Measurements from ENCODE around the gene GRWD1. TPM values are rescaled to one million over a fixed set of nuclear protein-coding genes. Genes with fewer than 3 reads are reported as not detected.
A peak's percentile ranks its signal among the peaks of the same experiment; 100 is the strongest.

Gene GRWD1
- total and polyA plus RNA-seq, 2 of the 8 experiments (the other 6 are each of a cell fraction or from before 2014, with no cell fraction given): 36.9 to 61.9 TPM

GRCh38 chr19:48441360-48442050 is 4.3 kb upstream of the GRWD1 start:
- no peaks in the 10 kb centered on the region for H3K9me3 ChIP-seq (ENCODE audit: insufficient read depth in 2 of 2, low read depth in 1 of 2, low read length in 1 of 2)
- H4K91ac ChIP-seq (replicated peaks; ENCODE audit: insufficient read length, low read length): no peak overlapping the region
- peaks cover 8% of the 10 kb centered on the region for H3K23me2 ChIP-seq (ENCODE audit: low read depth, low read length)
- no peak overlapping the region; the same call in 1 of the 2 replicates for H4K8ac ChIP-seq (ENCODE audit: extremely low read depth, insufficient read depth, low read length)
- FAIRE-seq (no peak), DNase-seq (ENCODE audit: low read depth in 1 of 2, low spot score in 2 of 2) (no peak)
- no peak overlapping the region for H2BK120ac ChIP-seq (replicated peaks; ENCODE audit: low read depth, low read length)
- H3K56ac ChIP-seq (replicated peaks; ENCODE audit: insufficient read length, low read depth, low read length): no peak overlapping the region
- H2BK5ac ChIP-seq (ENCODE audit: low read depth, low read length): no peak overlapping the region
- H2BK12ac ChIP-seq (ENCODE audit: low read depth, low read length): no peak overlapping the region
- H3K4me3 ChIP-seq (ENCODE audit: extremely low read depth in 1 of 4, insufficient read depth in 2 of 4, low read depth in 3 of 4, low read length in 4 of 4): no peak overlapping the region
- H4K20me1 ChIP-seq (replicated peaks in 1 of 2; ENCODE audit: control insufficient read depth in 1 of 2, insufficient read depth in 2 of 2, low read length in 2 of 2): no peaks in the 10 kb centered on the region
- no peak overlapping the region for H2AFZ ChIP-seq (ENCODE audit: low read length)
- no peaks in the 10 kb centered on the region; the same call in 1 of the 2 replicates for H3K79me1 ChIP-seq (ENCODE audit: low read depth, low read length)
- TF ChIP-seq SRF (IDR thresholded peaks at IDR 0.05; ENCODE audit: low read depth, low read length): no peak
- TF ChIP-seq BRCA1 (IDR thresholded peaks at IDR 0.05; ENCODE audit: low read depth, low read length): no peak
- TF ChIP-seq NANOG (IDR thresholded peaks at IDR 0.05; ENCODE audit: insufficient read depth, low read depth, low read length, poor library complexity, severe bottlenecking): no peak
- no peak for TF ChIP-seq CBX8 (IDR thresholded peaks at IDR 0.05; ENCODE audit: borderline replicate concordance, low read depth, low read length)
- no peak for TF ChIP-seq HDAC2 (IDR thresholded peaks at IDR 0.05; ENCODE audit: borderline replicate concordance in 1 of 2, low read depth in 2 of 2, low read length in 2 of 2)
- 0 out of 2 replicates have a peak, but pooled peaks have one; percentile 12 for TF ChIP-seq KDM1A (IDR thresholded peaks at IDR 0.05; ENCODE audit: borderline replicate concordance, low read length)
- TF ChIP-seq EGR1 (IDR thresholded peaks at IDR 0.05; ENCODE audit: borderline replicate concordance, low read depth, low read length): no peak
- TF ChIP-seq SIRT6 (IDR thresholded peaks at IDR 0.05; ENCODE audit: low read length): no peak
- no peaks in the 10 kb centered on the region; a peak in 2 of 8 replicates for H3K36me3 ChIP-seq (ENCODE audit: control insufficient read depth in 2 of 4, insufficient read depth in 4 of 4, low read length in 3 of 4)
- ChIA-PET POLR2A (ENCODE audit: partially characterized antibody) (interaction anchor here (0.9 to 1.1 kb wide), 2 partner anchors 10 to 41 kb away, joined by 3 read pairs; no protein-coding TSS in a partner anchor), CTCF (ENCODE audit: partially characterized antibody) (interaction anchor here (0.5 to 2.6 kb wide), 2 partner anchors 50 to 66 kb away, joined by 6 to 8 read pairs; partner anchors contain the start of gene KDELR1)
- H2BK15ac ChIP-seq (ENCODE audit: low read length): no peak overlapping the region
- no peak overlapping the region for H3K14ac ChIP-seq (ENCODE audit: insufficient read length)
- H2AK5ac ChIP-seq (ENCODE audit: low read depth, low read length): no peak overlapping the region
- no peak overlapping the region for H3K23ac ChIP-seq (ENCODE audit: insufficient read length)
- 91% methylated on average over 20 of the region's 20 CpGs; no CpG with 5 or more reads in 1 of the 2 experiments for WGBS, 2 experiments (ENCODE audit: extremely low coverage in 1 of 2, insufficient coverage in 1 of 2, insufficient read length in 1 of 2, insufficient replicate concordance in 2 of 2, low coverage in 1 of 2, low lambda C conversion rate in 2 of 2, missing lambda C conversion rate in 1 of 2)
- H3K4ac ChIP-seq (replicated peaks; ENCODE audit: insufficient read length, low read depth, low read length): no peak overlapping the region
- no peak overlapping the region for H2BK20ac ChIP-seq (ENCODE audit: low read length)
- H3K27me3 ChIP-seq (replicated peaks in 1 of 4; ENCODE audit: control insufficient read depth in 3 of 4, extremely low read depth in 1 of 4, insufficient read depth in 3 of 4, low read length in 3 of 4): no peaks in the 10 kb centered on the region
- H3K9ac ChIP-seq (replicated peaks in 1 of 4; ENCODE audit: extremely low read depth in 1 of 4, low read depth in 3 of 4, low read length in 3 of 4): no peak overlapping the region
- no peak overlapping the region for H3K4me2 ChIP-seq (ENCODE audit: insufficient read depth in 1 of 2, low read depth in 2 of 2, low read length in 2 of 2)
- no peak overlapping the region for H3K18ac ChIP-seq (ENCODE audit: extremely low read depth, low read length)
- no peak overlapping the region for H4K5ac ChIP-seq (ENCODE audit: insufficient read length, low read depth, low read length)
- peaks cover 0 to 5% of the 10 kb centered on the region in 2 experiments; a peak in 2 of 4 replicates for H3K79me2 ChIP-seq (ENCODE audit: control insufficient read depth in 1 of 2, insufficient read depth in 2 of 2, low read length in 2 of 2)
- no peak overlapping the region for H3K27ac ChIP-seq (ENCODE audit: low read depth, low read length)
- peaks cover 0 to 5% (median 3%) of the 10 kb centered on the region in 4 experiments; a peak in 4 of 7 replicates for H3K4me1 ChIP-seq (replicated peaks in 1 of 4; ENCODE audit: control insufficient read depth in 3 of 4, insufficient read depth in 4 of 4, low read length in 3 of 4)
